ENCODE data around the gene CTDP1. TPM values are rescaled to one million over a fixed set of nuclear protein-coding genes. Genes with fewer than 3 reads are reported as not detected.
A peak's percentile ranks its signal among the peaks of the same experiment; 100 is the strongest.

The CTDP1 gene
- total and polyA plus RNA-seq, 9 of the 15 experiments (the other 6 are each of a cell fraction or from before 2014, with no cell fraction given) = 0.07 to 19.2 (median 4.0) TPM

- TF ChIP-seq, protein P1, sequence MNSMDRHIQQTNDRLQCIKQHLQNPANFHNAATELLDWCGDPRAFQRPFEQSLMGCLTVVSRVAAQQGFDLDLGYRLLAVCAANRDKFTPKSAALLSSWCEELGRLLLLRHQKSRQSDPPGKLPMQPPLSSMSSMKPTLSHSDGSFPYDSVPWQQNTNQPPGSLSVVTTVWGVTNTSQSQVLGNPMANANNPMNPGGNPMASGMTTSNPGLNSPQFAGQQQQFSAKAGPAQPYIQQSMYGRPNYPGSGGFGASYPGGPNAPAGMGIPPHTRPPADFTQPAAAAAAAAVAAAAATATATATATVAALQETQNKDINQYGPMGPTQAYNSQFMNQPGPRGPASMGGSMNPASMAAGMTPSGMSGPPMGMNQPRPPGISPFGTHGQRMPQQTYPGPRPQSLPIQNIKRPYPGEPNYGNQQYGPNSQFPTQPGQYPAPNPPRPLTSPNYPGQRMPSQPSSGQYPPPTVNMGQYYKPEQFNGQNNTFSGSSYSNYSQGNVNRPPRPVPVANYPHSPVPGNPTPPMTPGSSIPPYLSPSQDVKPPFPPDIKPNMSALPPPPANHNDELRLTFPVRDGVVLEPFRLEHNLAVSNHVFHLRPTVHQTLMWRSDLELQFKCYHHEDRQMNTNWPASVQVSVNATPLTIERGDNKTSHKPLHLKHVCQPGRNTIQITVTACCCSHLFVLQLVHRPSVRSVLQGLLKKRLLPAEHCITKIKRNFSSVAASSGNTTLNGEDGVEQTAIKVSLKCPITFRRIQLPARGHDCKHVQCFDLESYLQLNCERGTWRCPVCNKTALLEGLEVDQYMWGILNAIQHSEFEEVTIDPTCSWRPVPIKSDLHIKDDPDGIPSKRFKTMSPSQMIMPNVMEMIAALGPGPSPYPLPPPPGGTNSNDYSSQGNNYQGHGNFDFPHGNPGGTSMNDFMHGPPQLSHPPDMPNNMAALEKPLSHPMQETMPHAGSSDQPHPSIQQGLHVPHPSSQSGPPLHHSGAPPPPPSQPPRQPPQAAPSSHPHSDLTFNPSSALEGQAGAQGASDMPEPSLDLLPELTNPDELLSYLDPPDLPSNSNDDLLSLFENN (IDR thresholded peaks at IDR 0.05; ENCODE audit: low read depth in 2 of 2, low read length in 2 of 2) = no peak
- TF ChIP-seq, protein P2, sequence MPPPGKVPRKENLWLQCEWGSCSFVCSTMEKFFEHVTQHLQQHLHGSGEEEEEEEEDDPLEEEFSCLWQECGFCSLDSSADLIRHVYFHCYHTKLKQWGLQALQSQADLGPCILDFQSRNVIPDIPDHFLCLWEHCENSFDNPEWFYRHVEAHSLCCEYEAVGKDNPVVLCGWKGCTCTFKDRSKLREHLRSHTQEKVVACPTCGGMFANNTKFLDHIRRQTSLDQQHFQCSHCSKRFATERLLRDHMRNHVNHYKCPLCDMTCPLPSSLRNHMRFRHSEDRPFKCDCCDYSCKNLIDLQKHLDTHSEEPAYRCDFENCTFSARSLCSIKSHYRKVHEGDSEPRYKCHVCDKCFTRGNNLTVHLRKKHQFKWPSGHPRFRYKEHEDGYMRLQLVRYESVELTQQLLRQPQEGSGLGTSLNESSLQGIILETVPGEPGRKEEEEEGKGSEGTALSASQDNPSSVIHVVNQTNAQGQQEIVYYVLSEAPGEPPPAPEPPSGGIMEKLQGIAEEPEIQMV (tag; conservative IDR thresholded peaks at IDR 0.05; ENCODE audit: low read depth) = no peak
These were observed 109.1 kb downstream of the CTDP1 start (continued) for GRCh38 chr18:79788734-79789085.

- intact Hi-C loops (cut with micrococcal nuclease) = no loop called here
- DNase-seq (ENCODE audit: extremely low read depth in 1 of 4, low spot score in 3 of 4) (no peak), ATAC-seq (no peak), FAIRE-seq (no peak)
- no peaks in the 10 kb centered on the region for H3K9me1 ChIP-seq (ENCODE audit: control insufficient read depth, insufficient read depth, low read length)
- peaks cover 0 to 4% of the 10 kb centered on the region in 2 experiments; a peak in 3 of 5 replicates for H3K4me1 ChIP-seq (replicated peaks in 1 of 2; ENCODE audit: control insufficient read depth in 2 of 2, insufficient read depth in 2 of 2, low read length in 2 of 2)
- in situ Hi-C loops (cut with MboI) = no loop called here
- ChIA-PET POLR2A (no interaction called here), CTCF (ENCODE audit: low intra/inter-chr PET ratio) (no interaction called here)
- H3K79me2 ChIP-seq (ENCODE audit: control insufficient read depth, insufficient read depth, low read length) = no peaks in the 10 kb centered on the region
- no TSS peak for BruUV-seq (replicated peaks)
- H3K9ac ChIP-seq (ENCODE audit: insufficient read depth in 1 of 2, low read depth in 2 of 2, low read length in 2 of 2) = no peak overlapping the region
- H3K4me2 ChIP-seq (ENCODE audit: insufficient read depth, low read length) = no peak overlapping the region
- no peaks in the 10 kb centered on the region for H4K20me1 ChIP-seq (replicated peaks; ENCODE audit: control insufficient read depth, insufficient read depth, low read length)
- no peaks in the 10 kb centered on the region for H3K36me3 ChIP-seq (ENCODE audit: control insufficient read depth, insufficient read depth, low read length)
- 43% methylated on average over 28 of the region's 54 CpGs for whole genome bisulfite sequencing (ENCODE audit: insufficient coverage, low coverage, missing lambda C conversion rate)
- H3K4me3 ChIP-seq = no peak overlapping the region
- H3K27ac ChIP-seq (ENCODE audit: extremely low read depth, low read depth, low read length) = no peak overlapping the region
- TF ChIP-seq, protein P3, sequence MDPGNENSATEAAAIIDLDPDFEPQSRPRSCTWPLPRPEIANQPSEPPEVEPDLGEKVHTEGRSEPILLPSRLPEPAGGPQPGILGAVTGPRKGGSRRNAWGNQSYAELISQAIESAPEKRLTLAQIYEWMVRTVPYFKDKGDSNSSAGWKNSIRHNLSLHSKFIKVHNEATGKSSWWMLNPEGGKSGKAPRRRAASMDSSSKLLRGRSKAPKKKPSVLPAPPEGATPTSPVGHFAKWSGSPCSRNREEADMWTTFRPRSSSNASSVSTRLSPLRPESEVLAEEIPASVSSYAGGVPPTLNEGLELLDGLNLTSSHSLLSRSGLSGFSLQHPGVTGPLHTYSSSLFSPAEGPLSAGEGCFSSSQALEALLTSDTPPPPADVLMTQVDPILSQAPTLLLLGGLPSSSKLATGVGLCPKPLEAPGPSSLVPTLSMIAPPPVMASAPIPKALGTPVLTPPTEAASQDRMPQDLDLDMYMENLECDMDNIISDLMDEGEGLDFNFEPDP (CRISPR knock-in tag; IDR thresholded peaks at IDR 0.05) = no peak
- peak; percentile 90; the same call in 1 of the 2 replicates for TF ChIP-seq ZBTB43 (CRISPR knock-in tag; IDR thresholded peaks at IDR 0.05)
- no peaks in the 10 kb centered on the region for H3K9me3 ChIP-seq (replicated peaks; ENCODE audit: control insufficient read depth, insufficient read depth, low read depth, low read length)
- H2AFZ ChIP-seq (ENCODE audit: low read depth, low read length) = no peak overlapping the region
- peaks cover 22 to 60% of the 10 kb centered on the region in 2 experiments; a peak in 4 of 5 replicates for H3K27me3 ChIP-seq (ENCODE audit: control insufficient read depth in 2 of 2, insufficient read depth in 2 of 2, low read length in 2 of 2)
These were observed 109.7 kb downstream of the CTDP1 start for GRCh38 chr18:79789091-79789891.
